Measurements from ENCODE around the gene GRN. TPM values are rescaled to one million over a fixed set of nuclear protein-coding genes. Genes with fewer than 3 reads are reported as not detected.

GRN gene
- total and polyA plus RNA-seq, 11 donors, result 44.6 to 451 (median 185) TPM

GRCh38 chr17:44310188-44310587, 34.9 kb upstream of the GRN start:
- H3K27ac ChIP-seq, result no peak overlapping the region
- H3K9me3 ChIP-seq, result no peaks in the 10 kb centered on the region
- peaks cover 0 to 28% (median 17%) of the 10 kb centered on the region in 12 donors for H3K4me1 ChIP-seq
- no peak for ATAC-seq
- H3K27me3 ChIP-seq, result peaks cover 10 to 42% (median 24%) of the 10 kb centered on the region in 9 donors
- intact Hi-C loops (cut with DNase I), result loop anchor here in 1 of 10 donors (5.0 kb wide), 1 partner anchor 48 kb away; no protein-coding TSS in a partner anchor
- DNase-seq, result no peak
- 89 to 90% (median 89%) methylated on average over 2 of the region's 2 CpGs for WGBS, 4 donors
- no peak for TF ChIP-seq POLR2A (IDR thresholded peaks at IDR 0.05)
- H3K4me3 ChIP-seq, result no peak overlapping the region
- no peaks in the 10 kb centered on the region for H3K36me3 ChIP-seq

- no peak overlapping the region for H3K4me3 ChIP-seq
- DNase-seq, result no peak
- H3K27ac ChIP-seq, result no peak overlapping the region
- intact Hi-C loops (cut with DNase I), result loop anchor here in 1 of 10 donors (5.0 kb wide), 1 partner anchor 48 kb away; no protein-coding TSS in a partner anchor
- peaks cover 0 to 32% (median 19%) of the 10 kb centered on the region in 12 donors for H3K4me1 ChIP-seq
- ATAC-seq, result no peak
- WGBS, 4 donors, result 68 to 77% (median 73%) methylated on average over 8 to 10 of the region's 10 CpGs
- H3K27me3 ChIP-seq, result peaks cover 15 to 47% (median 27%) of the 10 kb centered on the region in 9 donors
- TF ChIP-seq POLR2A (IDR thresholded peaks at IDR 0.05) (no peak), CTCF (IDR thresholded peaks at IDR 0.05) (no peak)
- no peaks in the 10 kb centered on the region for H3K9me3 ChIP-seq
- no peaks in the 10 kb centered on the region for H3K36me3 ChIP-seq
Observed at GRCh38 chr17:44310609-44311376, 34.3 kb upstream of the GRN start.

GRCh38 chr17:44311562-44312181, 33.4 kb upstream of the GRN start:
- DNase-seq, result no peak
- intact Hi-C loops (cut with DNase I), result loop anchor here in 1 of 10 donors (5.0 kb wide), 1 partner anchor 49 kb away; no protein-coding TSS in a partner anchor
- ATAC-seq, result no peak
- H3K27me3 ChIP-seq, result peaks cover 22 to 49% (median 32%) of the 10 kb centered on the region in 9 donors
- peaks cover 0 to 32% (median 20%) of the 10 kb centered on the region in 12 donors for H3K4me1 ChIP-seq
- no peak overlapping the region for H3K27ac ChIP-seq
- no peaks in the 10 kb centered on the region for H3K9me3 ChIP-seq
- WGBS, 4 donors, result 59 to 100% (median 80%) methylated on average over 1 to 5 of the region's 5 CpGs
- H3K4me3 ChIP-seq, result no peak overlapping the region
- TF ChIP-seq CTCF (IDR thresholded peaks at IDR 0.05) (no peak), POLR2A (IDR thresholded peaks at IDR 0.05) (no peak)
- no peaks in the 10 kb centered on the region for H3K36me3 ChIP-seq

- no peak overlapping the region for H3K4me3 ChIP-seq
- DNase-seq (no peak), ATAC-seq (no peak)
- no peaks in the 10 kb centered on the region for H3K36me3 ChIP-seq
- no peaks in the 10 kb centered on the region for H3K9me3 ChIP-seq
- TF ChIP-seq POLR2A (IDR thresholded peaks at IDR 0.05), result no peak
- TF ChIP-seq CTCF (IDR thresholded peaks at IDR 0.05), result no peak
- peaks cover 0 to 28% (median 18%) of the 10 kb centered on the region in 12 donors for H3K4me1 ChIP-seq
- WGBS, 4 donors, result 65 to 75% (median 68%) methylated on average over 16 to 17 of the region's 17 CpGs
- intact Hi-C loops (cut with DNase I), result loop anchor here in 1 of 10 donors (5.0 kb wide), 1 partner anchor 50 kb away; no protein-coding TSS in a partner anchor
- H3K27ac ChIP-seq, result no peak overlapping the region
- peaks cover 22 to 53% (median 41%) of the 10 kb centered on the region in 9 donors for H3K27me3 ChIP-seq
Observed at GRCh38 chr17:44312396-44313104, 32.6 kb upstream of the GRN start.
